Heart left ventricle (tissue), 13 donors: ENCODE results near the gene HDAC4.

Experiments
- CTCF ChIP-seq, 12 donors: fragments of 200-600 bp; sonication (generic) in 4 of 12; IDR thresholded peaks; one replicate each; pipeline versions ENCODE4 v1.5.0 to v1.8.0; 2018 to 2022; ENCODE audit warnings: antibody characterized with exemption in 12 of 12, mild to moderate bottlenecking in 5 of 12
- POLR2A ChIP-seq, 2 donors: fragments of 450-650 bp; IDR thresholded peaks; one replicate each; pipeline ENCODE4 v1.6.1; 2017; ENCODE audit warnings: antibody characterized with exemption in 2 of 2, mild to moderate bottlenecking in 2 of 2, moderate library complexity in 2 of 2
- donor health status: ischemic (EF 13 %, LVEDD 7.1; RV severe dilation, severe dysfunction).
- donor health status: DM: no; HTN: yes; CAD: no.
- donor health status: DM: no; HTN: no; CAD: no.
- donor health status: ischemic (EF 25% LVEDD 6.9; RV normal size, moderate dysfunction).
- donor health status: ischemic (EF 25% LVEDD 5.7; RV mildly dilated, moderate dysfunction).
- donor health status: ischemic (EF 35%, LVEDD 5.7; RV mildly dilated, moderate dysfunction).
- donor health status: nonischemic (EF 11% LVEDD 7.7; RV severe dilation, severe dysfunction).
- donor health status: DM: yes; HTN: yes; CAD: no.
- donor health status: PGD.
- donor health status: ischemic (EF 29% LVEDD 5.4; RV normal size, mild dysfunction).
- donor health status: nonischemic (EF 23%, LVEDD 6.1; RV moderate dilation, normal function).

- TF ChIP-seq CTCF (IDR thresholded peaks at IDR 0.05) (no peak), POLR2A (IDR thresholded peaks at IDR 0.05) (no peak)
Observed at GRCh38 chr2:238998801-238999200, 402.0 kb downstream of the HDAC4 start.
